K562 (cell line): Measurements from ENCODE around the gene RMND5B. TPM values are rescaled to one million over a fixed set of nuclear protein-coding genes. Genes with fewer than 3 reads are reported as not detected.
A peak's percentile ranks its signal among the peaks of the same experiment; 100 is the strongest.

Source experiments
- ATAC-seq: fragments of 200-7000 bp; cut with Tn5 transposase; 3 replicates; pipeline ENCODE4 v1.9.1; 2020; ENCODE audit warnings: moderate library complexity
- BruUV-seq: library from RNA; stranded (reverse); fragments of 400-500 nt; replicated peaks from 2 replicates; lab custom pipeline; 2021; lab: Mats Ljungman, UMichigan
- CTCF ChIA-PET: fragments of 300-600 bp; formaldehyde crosslinking; extraction: SDS; loops from one replicate; lab custom pipeline; 2021; ENCODE audit warnings: low intra/inter-chr PET ratio; lab: Yijun Ruan, JAX
- POLR2A ChIA-PET: fragments of 300-600, 350-650 bp; sonication (Branson Sonifier 250); formaldehyde crosslinking; extraction: SDS; loops from one replicate; lab custom pipeline; 2021; ENCODE audit warnings: antibody characterized with exemption, inconsistent platforms; lab: Yijun Ruan, JAX
- DNase-seq, 4 experiments: peaks; one replicate each; pipeline versions ENCODE4 v3.0.0 to v3.0.0-alpha.2; 2011 to 2018; ENCODE audit warnings: low spot score in 3 of 4, mixed read lengths in 3 of 4; ENCODE audit errors: extremely low read depth in 1 of 4
- FAIRE-seq: peaks from 2 replicates; lab custom pipeline; 2011; peaks lifted over from hg19 to GRCh38; lab: Jason Lieb, UNC
- H2AFZ ChIP-seq: 2 replicates; pipeline ENCODE4 v1.6.0; 2011; ENCODE audit warnings: low read depth, low read length, control low read depth, inconsistent platforms
- H3K27ac ChIP-seq: fragments of 200-600 bp; 3 replicates; pipeline ENCODE4 v1.8.0; 2011; ENCODE audit warnings: low read depth, mild to moderate bottlenecking, control low read depth, inconsistent platforms, low read length, moderate library complexity, mixed read lengths; ENCODE audit errors: extremely low read depth
- H3K27me3 ChIP-seq, 2 experiments: fragments of 300-600 bp in 1 of 2; 2 replicates in 1 of 2; 3 replicates in 1 of 2; pipeline versions ENCODE4 v1.6.0 to v1.8.0; 2011; ENCODE audit warnings: inconsistent platforms in 2 of 2, low read length in 2 of 2, mild to moderate bottlenecking in 1 of 2, mixed read lengths in 1 of 2, moderate library complexity in 1 of 2; ENCODE audit not compliant: control insufficient read depth in 2 of 2, insufficient read depth in 2 of 2
- H3K36me3 ChIP-seq: fragments of 300-600 bp; 3 replicates; pipeline ENCODE4 v1.8.0; 2011; ENCODE audit warnings: mild to moderate bottlenecking, low read length, inconsistent platforms; ENCODE audit not compliant: control insufficient read depth, insufficient read depth
- H3K4me1 ChIP-seq, 2 experiments: fragments of 200-600 bp in 1 of 2; replicated peaks in 1 of 2; 2 replicates in 1 of 2; 3 replicates in 1 of 2; pipeline versions ENCODE4 v1.5.1 to v1.8.0; 2011; ENCODE audit warnings: inconsistent platforms in 2 of 2, low read length in 2 of 2, mild to moderate bottlenecking in 1 of 2, mixed read lengths in 1 of 2, moderate library complexity in 1 of 2; ENCODE audit not compliant: control insufficient read depth in 2 of 2, insufficient read depth in 2 of 2
- H3K4me2 ChIP-seq: 2 replicates; pipeline ENCODE4 v1.6.1; 2011; ENCODE audit warnings: low read length, control low read depth, inconsistent platforms, mixed read lengths; ENCODE audit not compliant: insufficient read depth
- H3K4me3 ChIP-seq: fragments of 200-600 bp; sonication (generic), shearing (Covaris generic); 2 replicates; pipeline ENCODE4 v1.5.1; 2016; ENCODE audit warnings: control low read depth, inconsistent platforms
- H3K79me2 ChIP-seq: fragments of 200-600 bp; 3 replicates; pipeline ENCODE4 v1.8.0; 2011; ENCODE audit warnings: low read length, inconsistent platforms; ENCODE audit not compliant: control insufficient read depth, insufficient read depth
- H3K9ac ChIP-seq, 2 experiments: 2 replicates each; pipeline versions ENCODE4 v1.6.0 to v1.6.1; 2011; ENCODE audit warnings: low read depth in 2 of 2, low read length in 2 of 2, control low read depth in 1 of 2, inconsistent platforms in 1 of 2, mild to moderate bottlenecking in 1 of 2, mixed read lengths in 1 of 2; ENCODE audit not compliant: insufficient read depth in 1 of 2
- H3K9me1 ChIP-seq: one replicate; pipeline ENCODE4 v1.6.0; 2011; ENCODE audit warnings: inconsistent platforms, mild to moderate bottlenecking, low read length, moderate library complexity; ENCODE audit not compliant: control insufficient read depth, insufficient read depth
- H3K9me3 ChIP-seq: replicated peaks from 2 replicates; pipeline ENCODE4 v1.5.1; 2011; ENCODE audit warnings: low read depth, low read length, inconsistent platforms; ENCODE audit not compliant: control insufficient read depth, insufficient read depth
- H4K20me1 ChIP-seq: replicated peaks from 2 replicates; pipeline ENCODE4 v1.6.1; 2011; ENCODE audit warnings: low read length, inconsistent platforms, mixed read lengths; ENCODE audit not compliant: control insufficient read depth, insufficient read depth
- CTBP1 ChIP-seq: fragments of 450-650 bp; IDR thresholded peaks from 2 replicates; pipeline ENCODE4 v1.6.1; 2016; ENCODE audit warnings: borderline replicate concordance
- ESRRA ChIP-seq: fragments of 450-650 bp; IDR thresholded peaks from 2 replicates; pipeline ENCODE4 v1.6.1; 2014; ENCODE audit warnings: low read depth, mild to moderate bottlenecking, moderate library complexity, borderline replicate concordance
- HMBOX1 ChIP-seq: sonication (generic); IDR thresholded peaks from 2 replicates; pipeline ENCODE4 v1.6.1; 2016
- KLF16 ChIP-seq: IDR thresholded peaks from 2 replicates; pipeline ENCODE4 v1.6.1; 2016; ENCODE audit warnings: antibody characterized with exemption
- RCOR1 ChIP-seq, 2 experiments: IDR thresholded peaks; 2 replicates each; pipeline ENCODE4 v1.6.1; 2012; ENCODE audit warnings: low read depth in 2 of 2, low read length in 2 of 2, borderline replicate concordance in 1 of 2, improper control_type of control experiment in 1 of 2
- REST ChIP-seq, 2 experiments: fragments of 450-650 bp; formaldehyde crosslinking in 1 of 2; IDR thresholded peaks; 2 replicates each; pipeline versions ENCODE4 v1.4.0 to v1.6.1; 2014 to 2020; ENCODE audit warnings: mild to moderate bottlenecking in 2 of 2, borderline replicate concordance in 1 of 2, low read depth in 1 of 2
- TAF1 ChIP-seq: IDR thresholded peaks from 2 replicates; pipeline ENCODE4 v1.6.1; 2011; ENCODE audit warnings: mild to moderate bottlenecking, low read length, moderate library complexity; ENCODE audit not compliant: insufficient read depth, control insufficient read depth, severe bottlenecking; ENCODE audit errors: extremely low read depth
- VEZF1 ChIP-seq: fragments of 200-800 bp; sonication (Bioruptor generic); IDR thresholded peaks from 2 replicates; pipeline ENCODE4 v1.6.1; 2017; ENCODE audit warnings: missing genetic modification characterization, missing compliant biosample characterization
- ZNF384 ChIP-seq: IDR thresholded peaks from 2 replicates; pipeline ENCODE4 v1.6.1; 2012; ENCODE audit warnings: low read depth, low read length, improper control_type of control experiment
- WGBS: fragments of 100-300 bp; shearing (Covaris generic); methylation state at CpG from one replicate; pipeline ENCODE4 v1.1.6; 2016; ENCODE audit warnings: low coverage, mixed read lengths; ENCODE audit not compliant: insufficient coverage; ENCODE audit errors: missing lambda C conversion rate; 5-methylcytosine and 5-hydroxymethylcytosine counted together
- in situ Hi-C: fragments of 300-500 bp; cut with MboI; formaldehyde crosslinking; loops from 4 replicates; pipeline ENCODE4 v1.15.0; 2018; ENCODE audit warnings: inconsistent platforms, mixed read lengths
- intact Hi-C: fragments of 100-400 bp; cut with micrococcal nuclease; formaldehyde crosslinking; loops from 2 replicates; pipeline ENCODE4 v1.14.2; 2022
- polyA plus RNA-seq, 8 experiments: library from polyadenylated mRNA; depleted of rRNA in 4 of 8; stranded (reverse) in 5 of 8; unstranded in 3 of 8; fragments of >200 nt; fragmentation: Nextera tagmentation in 2 of 8; fragmentation: Illumina TruSeq in 1 of 8; extraction: Ambion mirVana in 2 of 8; extraction: Trizol in 1 of 8; gene quantifications; 2 replicates each; pipeline versions ENCODE4 v1.2.1 to v1.2.3, GENCODE V29; 2011 to 2014; ENCODE audit warnings: inconsistent platforms in 1 of 8, missing spikeins in 1 of 8
- total RNA-seq, 7 experiments: library from RNA; depleted of rRNA in 6 of 7; stranded (reverse); fragments of >200 nt in 6 of 7; fragmentation: Illumina TruSeq in 2 of 7; extraction: Trizol in 2 of 7; gene quantifications; 2 replicates each; pipeline versions ENCODE4 v1.2.1 to v1.2.3, GENCODE V29; 2011 to 2021; ENCODE audit warnings: low replicate concordance in 1 of 7

Gene RMND5B
- total and polyA plus RNA-seq, 9 of the 15 experiments (the other 6 are each of a cell fraction or from before 2014, with no cell fraction given): 2.6 to 57.0 (median 28.3) TPM

GRCh38 chr5:178081571-178082243, 49.1 kb upstream of the RMND5B start:
- peak; percentile 67 for ATAC-seq
- Histone ChIP-seq H3K9me3 (no peaks in the 10 kb centered on the region), H3K79me2 (no peaks in the 10 kb centered on the region), H3K4me2 (peak overlapping the region; percentile 10), H3K36me3 (no peaks in the 10 kb centered on the region), H2AFZ (peak overlapping the region; percentile 44; the same call in 1 of the 2 replicates), H4K20me1 (no peaks in the 10 kb centered on the region), H3K27me3 (peaks cover 2 to 14% of the 10 kb centered on the region in 2 experiments; a peak in 2 of 5 replicates), H3K9me1 (no peaks in the 10 kb centered on the region), H3K4me1 (peaks cover 15 to 16% of the 10 kb centered on the region in 2 experiments; a peak in 4 of 5 replicates), H3K4me3 (no peak overlapping the region), H3K9ac (peak overlapping the region in 1 of 2 experiments; percentile 65; a peak in 1 of 4 replicates), H3K27ac (no peak overlapping the region)
- 2% methylated on average over 9 of the region's 12 CpGs for WGBS
- POLR2A ChIA-PET: interaction anchor here (0.6 to 1.0 kb wide), 3 partner anchors 8 to 1145 kb away, joined by 3 read pairs; no protein-coding TSS in a partner anchor
- intact Hi-C loops (no loop called here), in situ Hi-C loops (no loop called here)
- no TSS peak for BruUV-seq
- CTCF ChIA-PET: interaction anchor here (0.7 kb wide), 1 partner anchor 63 kb away, joined by 3 read pairs; no protein-coding TSS in a partner anchor
- DNase-seq: peak in 3 of 4 experiments; percentile 35 to 45 (median 37)
- peak; percentile 35 for FAIRE-seq
- TF ChIP-seq ESRRA: peak; percentile 24; the same call in 1 of the 2 replicates
- TF ChIP-seq VEZF1: no peak
- TF ChIP-seq ZNF384: peak; percentile 84
- TF ChIP-seq HMBOX1: peak; percentile 12; the same call in 1 of the 2 replicates
- 0 out of 4 replicates have a peak, but pooled peaks of 1 of the 2 experiments have one; percentile 18 for TF ChIP-seq RCOR1 (IDR thresholded peaks at IDR 0.05; ENCODE audit: borderline replicate concordance in 1 of 2, low read depth in 2 of 2, low read length in 2 of 2)
- TF ChIP-seq REST (IDR thresholded peaks at IDR 0.05; ENCODE audit: borderline replicate concordance): peak; percentile 73
- no peak for TF ChIP-seq REST (CRISPR knock-in tag; IDR thresholded peaks at IDR 0.05; ENCODE audit: low read depth)
- TF ChIP-seq CTBP1: peak; percentile 20; the same call in 1 of the 2 replicates
- peak; percentile 72 for TF ChIP-seq KLF16
- no peak for TF ChIP-seq TAF1
